ENCODE measurements around the gene DOCK3. TPM values are rescaled to one million over a fixed set of nuclear protein-coding genes. Genes with fewer than 3 reads are reported as not detected.

Gene DOCK3
- polyA plus RNA-seq, 2 of the 4 experiments (the other 2 are of a cell fraction): 0.40 to 0.46 TPM

DNA sequence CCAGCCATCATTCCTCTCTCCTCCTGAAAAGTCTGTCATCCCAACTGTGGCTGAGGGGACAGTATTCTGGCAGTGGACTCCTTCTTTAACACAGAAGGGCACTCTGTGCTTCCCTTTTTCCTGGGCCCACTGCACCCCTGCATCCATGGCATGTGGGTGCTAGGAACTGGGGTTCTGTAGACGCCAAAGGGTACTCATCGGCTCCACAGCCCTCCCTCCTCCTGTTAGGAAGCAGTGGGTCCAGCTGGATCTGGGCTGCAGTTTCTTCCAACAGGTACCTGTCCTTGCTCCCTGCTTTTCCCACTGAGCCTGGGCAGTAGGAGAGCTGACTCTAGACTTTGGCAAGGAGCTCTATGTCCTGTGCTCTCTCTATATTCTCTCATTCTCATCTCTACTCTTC lies 704.0 kb downstream of the DOCK3 start:
- peaks cover 7% of the 10 kb centered on the region; the same call in 2 of the 3 replicates for H3K4me1 ChIP-seq
- POLR2A ChIA-PET: no interaction called here
- FAIRE-seq: no peak
- CTCF ChIA-PET: interaction anchor here (5.3 to 13.9 kb wide), 2 partner anchors 11 to 762 kb away, joined by 28 to 115 read pairs; partner anchors contain the start of gene MAPKAPK3
- no peak overlapping the region for H3K4me2 ChIP-seq
- no peak overlapping the region for H3K27ac ChIP-seq
- WGBS (ENCODE audit: missing lambda C conversion rate): no CpG with 5 or more reads among the region's 2 CpGs
- no peaks in the 10 kb centered on the region for H3K9me3 ChIP-seq
- DNase-seq (ENCODE audit: low read depth in 1 of 2, low spot score in 1 of 2): no peak
- no peak overlapping the region for H3K4me3 ChIP-seq
- TF ChIP-seq SREBF2 (IDR thresholded peaks at IDR 0.05) (no peak), MAFK (IDR thresholded peaks at IDR 0.05; ENCODE audit: partially characterized antibody) (no peak), ZC3H11A (IDR thresholded peaks at IDR 0.05) (no peak), NR3C1 (IDR thresholded peaks at IDR 0.05) (no peak), ELK1 (IDR thresholded peaks at IDR 0.05; ENCODE audit: low read depth, low read length) (no peak), RCOR1 (IDR thresholded peaks at IDR 0.05; ENCODE audit: low read depth, low read length) (no peak), SMC3 (IDR thresholded peaks at IDR 0.05) (no peak), CBX8 (IDR thresholded peaks at IDR 0.05) (no peak), ESRRA (IDR thresholded peaks at IDR 0.05; ENCODE audit: borderline replicate concordance, low read length) (no peak), JUNB (IDR thresholded peaks at IDR 0.05) (no peak), HDAC2 (IDR thresholded peaks at IDR 0.05) (no peak), CTCF (IDR thresholded peaks at IDR 0.05) (no peak), FOSB (CRISPR knock-in tag; IDR thresholded peaks at IDR 0.05) (no peak), FOSL2 (IDR thresholded peaks at IDR 0.05) (no peak), FOSL2 (CRISPR knock-in tag; IDR thresholded peaks at IDR 0.05) (no peak)
- TF ChIP-seq, protein P1, sequence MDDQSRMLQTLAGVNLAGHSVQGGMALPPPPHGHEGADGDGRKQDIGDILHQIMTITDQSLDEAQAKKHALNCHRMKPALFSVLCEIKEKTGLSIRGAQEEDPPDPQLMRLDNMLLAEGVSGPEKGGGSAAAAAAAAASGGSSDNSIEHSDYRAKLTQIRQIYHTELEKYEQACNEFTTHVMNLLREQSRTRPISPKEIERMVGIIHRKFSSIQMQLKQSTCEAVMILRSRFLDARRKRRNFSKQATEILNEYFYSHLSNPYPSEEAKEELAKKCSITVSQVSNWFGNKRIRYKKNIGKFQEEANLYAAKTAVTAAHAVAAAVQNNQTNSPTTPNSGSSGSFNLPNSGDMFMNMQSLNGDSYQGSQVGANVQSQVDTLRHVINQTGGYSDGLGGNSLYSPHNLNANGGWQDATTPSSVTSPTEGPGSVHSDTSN (IDR thresholded peaks at IDR 0.05): no peak
- TF ChIP-seq, protein P2, sequence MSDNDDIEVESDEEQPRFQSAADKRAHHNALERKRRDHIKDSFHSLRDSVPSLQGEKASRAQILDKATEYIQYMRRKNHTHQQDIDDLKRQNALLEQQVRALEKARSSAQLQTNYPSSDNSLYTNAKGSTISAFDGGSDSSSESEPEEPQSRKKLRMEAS (IDR thresholded peaks at IDR 0.05): no peak
- no peak for ATAC-seq

DNA sequence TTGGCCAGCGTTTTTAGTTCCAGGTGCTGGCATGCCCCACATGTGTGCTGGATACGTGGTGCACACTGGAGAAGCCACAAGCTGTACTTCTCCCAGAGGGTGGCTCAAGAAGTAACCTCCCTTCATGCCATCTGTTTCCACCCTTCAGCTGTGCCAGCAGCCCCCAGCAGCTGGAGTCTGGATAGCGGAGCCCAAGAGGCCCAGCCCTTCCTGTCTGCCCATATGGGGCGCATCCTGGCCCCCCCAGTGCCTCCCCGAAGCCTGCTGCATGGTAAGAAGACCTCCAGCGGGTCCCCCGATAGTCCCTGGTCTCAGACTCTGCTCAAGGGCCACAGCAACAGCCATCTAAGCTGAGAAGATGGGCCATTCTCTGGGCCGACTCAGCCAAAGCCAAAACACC lies 704.6 kb downstream of the DOCK3 start:
- Histone ChIP-seq H3K4me3 (no peak overlapping the region), H3K9me3 (no peaks in the 10 kb centered on the region), H3K4me1 (peaks cover 8% of the 10 kb centered on the region; the same call in 2 of the 3 replicates), H3K27ac (no peak overlapping the region), H3K4me2 (no peak overlapping the region)
- ChIA-PET POLR2A (no interaction called here), CTCF (interaction anchor here (5.3 to 13.9 kb wide), 2 partner anchors 10 to 762 kb away, joined by 28 to 115 read pairs; partner anchors contain the start of gene MAPKAPK3)
- TF ChIP-seq ZC3H11A (IDR thresholded peaks at IDR 0.05) (no peak), PHF8 (IDR thresholded peaks at IDR 0.05; ENCODE audit: borderline replicate concordance, low read depth) (no peak), MAFK (IDR thresholded peaks at IDR 0.05; ENCODE audit: partially characterized antibody) (no peak), RAD21 (conservative IDR thresholded peaks at IDR 0.05 in 1 of 2, IDR thresholded peaks at IDR 0.05 in 1 of 2) (no peak), KDM1A (IDR thresholded peaks at IDR 0.05; ENCODE audit: low read depth) (no peak), POLR2AphosphoS2 (conservative IDR thresholded peaks at IDR 0.05; ENCODE audit: low read length) (no peak), CEBPB (IDR thresholded peaks at IDR 0.05) (no peak), HES2 (IDR thresholded peaks at IDR 0.05) (no peak), TP53 (CRISPR knock-in tag; IDR thresholded peaks at IDR 0.05) (no peak), CBX2 (IDR thresholded peaks at IDR 0.05; ENCODE audit: borderline replicate concordance, low read depth) (no peak), CTCF (IDR thresholded peaks at IDR 0.05) (no peak)
- TF ChIP-seq, protein P3, sequence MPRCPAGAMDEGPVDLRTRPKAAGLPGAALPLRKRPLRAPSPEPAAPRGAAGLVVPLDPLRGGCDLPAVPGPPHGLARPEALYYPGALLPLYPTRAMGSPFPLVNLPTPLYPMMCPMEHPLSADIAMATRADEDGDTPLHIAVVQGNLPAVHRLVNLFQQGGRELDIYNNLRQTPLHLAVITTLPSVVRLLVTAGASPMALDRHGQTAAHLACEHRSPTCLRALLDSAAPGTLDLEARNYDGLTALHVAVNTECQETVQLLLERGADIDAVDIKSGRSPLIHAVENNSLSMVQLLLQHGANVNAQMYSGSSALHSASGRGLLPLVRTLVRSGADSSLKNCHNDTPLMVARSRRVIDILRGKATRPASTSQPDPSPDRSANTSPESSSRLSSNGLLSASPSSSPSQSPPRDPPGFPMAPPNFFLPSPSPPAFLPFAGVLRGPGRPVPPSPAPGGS (IDR thresholded peaks at IDR 0.05): no peak
- TF ChIP-seq, protein P4, sequence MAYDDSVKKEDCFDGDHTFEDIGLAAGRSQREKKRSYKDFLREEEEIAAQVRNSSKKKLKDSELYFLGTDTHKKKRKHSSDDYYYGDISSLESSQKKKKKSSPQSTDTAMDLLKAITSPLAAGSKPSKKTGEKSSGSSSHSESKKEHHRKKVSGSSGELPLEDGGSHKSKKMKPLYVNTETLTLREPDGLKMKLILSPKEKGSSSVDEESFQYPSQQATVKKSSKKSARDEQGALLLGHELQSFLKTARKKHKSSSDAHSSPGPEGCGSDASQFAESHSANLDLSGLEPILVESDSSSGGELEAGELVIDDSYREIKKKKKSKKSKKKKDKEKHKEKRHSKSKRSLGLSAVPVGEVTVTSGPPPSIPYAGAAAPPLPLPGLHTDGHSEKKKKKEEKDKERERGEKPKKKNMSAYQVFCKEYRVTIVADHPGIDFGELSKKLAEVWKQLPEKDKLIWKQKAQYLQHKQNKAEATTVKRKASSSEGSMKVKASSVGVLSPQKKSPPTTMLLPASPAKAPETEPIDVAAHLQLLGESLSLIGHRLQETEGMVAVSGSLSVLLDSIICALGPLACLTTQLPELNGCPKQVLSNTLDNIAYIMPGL (CRISPR knock-in tag; IDR thresholded peaks at IDR 0.05; ENCODE audit: borderline replicate concordance): no peak
- TF ChIP-seq, protein P5, sequence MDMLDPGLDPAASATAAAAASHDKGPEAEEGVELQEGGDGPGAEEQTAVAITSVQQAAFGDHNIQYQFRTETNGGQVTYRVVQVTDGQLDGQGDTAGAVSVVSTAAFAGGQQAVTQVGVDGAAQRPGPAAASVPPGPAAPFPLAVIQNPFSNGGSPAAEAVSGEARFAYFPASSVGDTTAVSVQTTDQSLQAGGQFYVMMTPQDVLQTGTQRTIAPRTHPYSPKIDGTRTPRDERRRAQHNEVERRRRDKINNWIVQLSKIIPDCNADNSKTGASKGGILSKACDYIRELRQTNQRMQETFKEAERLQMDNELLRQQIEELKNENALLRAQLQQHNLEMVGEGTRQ (IDR thresholded peaks at IDR 0.05): no peak
- DNase-seq (ENCODE audit: low read depth in 1 of 2, low spot score in 1 of 2) (no peak), ATAC-seq (no peak), FAIRE-seq (no peak)
- 56% methylated on average over 2 of the region's 8 CpGs for WGBS (ENCODE audit: missing lambda C conversion rate)

Measured in A549 (cell line).